K562 (cell line): ENCODE measurements around the gene VPS11. TPM values are rescaled to one million over a fixed set of nuclear protein-coding genes. Genes with fewer than 3 reads are reported as not detected.

Experiments
- FOXJ2 ChIP-seq: fragments of 200-800 bp; sonication (Bioruptor generic); IDR thresholded peaks from 2 replicates; pipeline ENCODE4 v1.6.1; 2016; ENCODE audit warnings: missing genetic modification characterization, missing compliant biosample characterization
- HDAC1 ChIP-seq, 2 experiments: fragments of 450-650 bp; IDR thresholded peaks; 2 replicates each; pipeline ENCODE4 v1.6.1; 2016 to 2017; ENCODE audit warnings: inconsistent platforms in 1 of 2, mild to moderate bottlenecking in 1 of 2, moderate library complexity in 1 of 2
- PURB ChIP-seq: sonication (generic); formaldehyde crosslinking; IDR thresholded peaks from 2 replicates; pipeline ENCODE4 v1.9.0; 2021; ENCODE audit warnings: low read depth, mild to moderate bottlenecking, missing genetic modification reagents
- RHOXF2B ChIP-seq: fragments of 250-450 bp; sonication (Bioruptor Pico); conservative IDR thresholded peaks from 2 replicates; pipeline ENCODE4 v1.5.1; 2021
- SIRT6 ChIP-seq: IDR thresholded peaks from one replicate; pipeline ENCODE4 v1.6.1; 2012; ENCODE audit warnings: low read depth, mild to moderate bottlenecking, control low read depth, inconsistent platforms, low read length, moderate library complexity
- SMAD2 ChIP-seq: fragments of 150-350 bp; IDR thresholded peaks from 2 replicates; pipeline ENCODE4 v1.6.1; 2014; ENCODE audit warnings: low read depth, mild to moderate bottlenecking, low read length
- SP2 ChIP-seq: IDR thresholded peaks from 2 replicates; pipeline ENCODE4 v1.6.1; 2011; ENCODE audit warnings: mild to moderate bottlenecking, low read depth, low read length, moderate library complexity; ENCODE audit not compliant: poor library complexity, severe bottlenecking; ENCODE audit errors: extremely low read depth
- ZC3H8 ChIP-seq: fragments of 450-650 bp; IDR thresholded peaks from 2 replicates; pipeline ENCODE4 v1.6.1; 2017
- ZNF57 ChIP-seq: fragments of 450-650 bp; formaldehyde crosslinking; IDR thresholded peaks from 2 replicates; pipeline ENCODE4 v1.4.0; 2020; ENCODE audit warnings: mild to moderate bottlenecking, moderate library complexity
- polyA plus RNA-seq, 8 experiments: library from polyadenylated mRNA; depleted of rRNA in 4 of 8; stranded (reverse) in 5 of 8; unstranded in 3 of 8; fragments of >200 nt; fragmentation: Nextera tagmentation in 2 of 8; fragmentation: Illumina TruSeq in 1 of 8; extraction: Ambion mirVana in 2 of 8; extraction: Trizol in 1 of 8; gene quantifications; 2 replicates each; pipeline versions ENCODE4 v1.2.1 to v1.2.3, GENCODE V29; 2011 to 2014; ENCODE audit warnings: inconsistent platforms in 1 of 8, missing spikeins in 1 of 8
- total RNA-seq, 7 experiments: library from RNA; depleted of rRNA in 6 of 7; stranded (reverse); fragments of >200 nt in 6 of 7; fragmentation: Illumina TruSeq in 2 of 7; extraction: Trizol in 2 of 7; gene quantifications; 2 replicates each; pipeline versions ENCODE4 v1.2.1 to v1.2.3, GENCODE V29; 2011 to 2021; ENCODE audit warnings: low replicate concordance in 1 of 7
- TF ChIP-seq, protein P1 (sequence below), 2 experiments: fragments of 450-650 bp in 1 of 2; sonication (generic) in 1 of 2; formaldehyde crosslinking in 1 of 2; IDR thresholded peaks; 2 replicates each; pipeline versions ENCODE4 v1.7.1 to v1.9.0; 2016 to 2022; ENCODE audit warnings: inconsistent platforms in 1 of 2, mild to moderate bottlenecking in 1 of 2, missing genetic modification reagents in 1 of 2
- TF ChIP-seq, protein P2 (sequence below): sonication (generic); formaldehyde crosslinking; IDR thresholded peaks from 2 replicates; pipeline ENCODE4 v1.8.0; 2022; ENCODE audit warnings: missing genetic modification reagents, mild to moderate bottlenecking, moderate library complexity, borderline replicate concordance
- TF ChIP-seq, protein P3 (sequence below): fragments of 450-650 bp; formaldehyde crosslinking; IDR thresholded peaks from 2 replicates; pipeline ENCODE4 v1.4.0; 2022; ENCODE audit warnings: mild to moderate bottlenecking, moderate library complexity
- TF ChIP-seq, protein P4 (sequence below): sonication (generic); formaldehyde crosslinking; IDR thresholded peaks from 2 replicates; pipeline ENCODE4 v1.9.0; 2022; ENCODE audit warnings: mild to moderate bottlenecking, missing genetic modification reagents

Gene VPS11
- total and polyA plus RNA-seq, 9 of the 15 experiments (the other 6 are each of a cell fraction or from before 2014, with no cell fraction given) = 14.1 to 35.5 (median 27.5) TPM

DNA sequence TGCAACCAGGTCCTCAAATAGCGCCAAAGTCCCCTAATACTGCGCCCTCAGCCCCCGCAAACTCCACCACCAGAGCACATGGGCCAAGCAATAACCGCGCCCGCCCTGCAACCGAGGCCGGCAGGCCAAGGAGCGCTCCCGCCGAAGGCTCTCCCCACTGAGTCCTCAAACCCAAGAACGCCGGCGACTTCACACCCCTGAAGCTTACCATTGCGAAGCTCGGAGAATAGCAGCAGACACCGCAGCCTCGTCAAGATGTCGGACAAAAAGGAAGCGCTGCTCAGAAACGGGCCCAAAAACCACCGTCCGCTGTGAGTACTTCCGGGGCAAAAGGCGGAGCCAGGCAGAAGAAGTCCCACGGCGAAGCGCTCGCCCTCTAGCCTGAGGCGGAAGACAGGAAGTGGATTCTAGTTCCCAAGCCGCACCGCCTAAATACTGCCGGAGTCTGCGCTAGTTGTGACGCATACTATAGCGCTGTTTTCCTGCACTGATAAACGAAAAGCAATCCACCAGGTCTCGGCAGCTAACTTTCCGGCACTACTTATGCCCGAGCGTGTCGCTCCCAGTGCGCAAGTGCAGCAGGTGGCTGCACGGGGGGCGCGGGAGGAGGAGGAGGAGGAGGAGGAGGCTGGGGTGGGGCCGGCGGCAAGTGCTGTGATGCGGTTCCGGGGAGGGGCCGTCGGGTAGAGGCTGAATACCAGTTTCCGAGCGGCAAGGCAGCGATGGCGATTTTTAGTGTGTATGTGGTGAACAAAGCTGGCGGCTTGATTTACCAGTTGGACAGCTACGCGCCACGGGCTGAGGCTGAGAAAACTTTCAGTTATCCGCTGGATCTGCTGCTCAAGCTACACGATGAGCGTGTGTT is 49.3 kb upstream of the VPS11 start, which contains the start of the genes RPS25 and TRAPPC4 (continued):
- TF ChIP-seq, protein P1, sequence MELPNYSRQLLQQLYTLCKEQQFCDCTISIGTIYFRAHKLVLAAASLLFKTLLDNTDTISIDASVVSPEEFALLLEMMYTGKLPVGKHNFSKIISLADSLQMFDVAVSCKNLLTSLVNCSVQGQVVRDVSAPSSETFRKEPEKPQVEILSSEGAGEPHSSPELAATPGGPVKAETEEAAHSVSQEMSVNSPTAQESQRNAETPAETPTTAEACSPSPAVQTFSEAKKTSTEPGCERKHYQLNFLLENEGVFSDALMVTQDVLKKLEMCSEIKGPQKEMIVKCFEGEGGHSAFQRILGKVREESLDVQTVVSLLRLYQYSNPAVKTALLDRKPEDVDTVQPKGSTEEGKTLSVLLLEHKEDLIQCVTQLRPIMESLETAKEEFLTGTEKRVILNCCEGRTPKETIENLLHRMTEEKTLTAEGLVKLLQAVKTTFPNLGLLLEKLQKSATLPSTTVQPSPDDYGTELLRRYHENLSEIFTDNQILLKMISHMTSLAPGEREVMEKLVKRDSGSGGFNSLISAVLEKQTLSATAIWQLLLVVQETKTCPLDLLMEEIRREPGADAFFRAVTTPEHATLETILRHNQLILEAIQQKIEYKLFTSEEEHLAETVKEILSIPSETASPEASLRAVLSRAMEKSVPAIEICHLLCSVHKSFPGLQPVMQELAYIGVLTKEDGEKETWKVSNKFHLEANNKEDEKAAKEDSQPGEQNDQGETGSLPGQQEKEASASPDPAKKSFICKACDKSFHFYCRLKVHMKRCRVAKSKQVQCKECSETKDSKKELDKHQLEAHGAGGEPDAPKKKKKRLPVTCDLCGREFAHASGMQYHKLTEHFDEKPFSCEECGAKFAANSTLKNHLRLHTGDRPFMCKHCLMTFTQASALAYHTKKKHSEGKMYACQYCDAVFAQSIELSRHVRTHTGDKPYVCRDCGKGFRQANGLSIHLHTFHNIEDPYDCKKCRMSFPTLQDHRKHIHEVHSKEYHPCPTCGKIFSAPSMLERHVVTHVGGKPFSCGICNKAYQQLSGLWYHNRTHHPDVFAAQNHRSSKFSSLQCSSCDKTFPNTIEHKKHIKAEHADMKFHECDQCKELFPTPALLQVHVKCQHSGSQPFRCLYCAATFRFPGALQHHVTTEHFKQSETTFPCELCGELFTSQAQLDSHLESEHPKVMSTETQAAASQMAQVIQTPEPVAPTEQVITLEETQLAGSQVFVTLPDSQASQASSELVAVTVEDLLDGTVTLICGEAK (IDR thresholded peaks at IDR 0.05) = peak; percentile 99
- TF ChIP-seq, protein P1 (CRISPR knock-in tag; IDR thresholded peaks at IDR 0.05) = no peak
- TF ChIP-seq, protein P2, sequence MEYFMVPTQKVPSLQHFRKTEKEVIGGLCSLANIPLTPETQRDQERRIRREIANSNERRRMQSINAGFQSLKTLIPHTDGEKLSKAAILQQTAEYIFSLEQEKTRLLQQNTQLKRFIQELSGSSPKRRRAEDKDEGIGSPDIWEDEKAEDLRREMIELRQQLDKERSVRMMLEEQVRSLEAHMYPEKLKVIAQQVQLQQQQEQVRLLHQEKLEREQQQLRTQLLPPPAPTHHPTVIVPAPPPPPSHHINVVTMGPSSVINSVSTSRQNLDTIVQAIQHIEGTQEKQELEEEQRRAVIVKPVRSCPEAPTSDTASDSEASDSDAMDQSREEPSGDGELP (CRISPR knock-in tag) = peak; percentile 88
- no peak for TF ChIP-seq SMAD2
- 0 out of 2 replicates have a peak, but pooled peaks have one; percentile 43 for TF ChIP-seq RHOXF2B (CRISPR knock-in tag)
- peak in 1 of 2 experiments; percentile 82; a peak in 2 of 4 replicates for TF ChIP-seq HDAC1 (IDR thresholded peaks at IDR 0.05)
- TF ChIP-seq, protein P3, sequence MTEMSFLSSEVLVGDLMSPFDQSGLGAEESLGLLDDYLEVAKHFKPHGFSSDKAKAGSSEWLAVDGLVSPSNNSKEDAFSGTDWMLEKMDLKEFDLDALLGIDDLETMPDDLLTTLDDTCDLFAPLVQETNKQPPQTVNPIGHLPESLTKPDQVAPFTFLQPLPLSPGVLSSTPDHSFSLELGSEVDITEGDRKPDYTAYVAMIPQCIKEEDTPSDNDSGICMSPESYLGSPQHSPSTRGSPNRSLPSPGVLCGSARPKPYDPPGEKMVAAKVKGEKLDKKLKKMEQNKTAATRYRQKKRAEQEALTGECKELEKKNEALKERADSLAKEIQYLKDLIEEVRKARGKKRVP (CRISPR knock-in tag) = no peak; the same call in 1 of the 2 replicates
- no peak for TF ChIP-seq PURB
- no peak for TF ChIP-seq ZNF57 (CRISPR knock-in tag)
- no peak for TF ChIP-seq SIRT6
- no peak for TF ChIP-seq SP2
- TF ChIP-seq ZC3H8 = no peak
- TF ChIP-seq, protein P4, sequence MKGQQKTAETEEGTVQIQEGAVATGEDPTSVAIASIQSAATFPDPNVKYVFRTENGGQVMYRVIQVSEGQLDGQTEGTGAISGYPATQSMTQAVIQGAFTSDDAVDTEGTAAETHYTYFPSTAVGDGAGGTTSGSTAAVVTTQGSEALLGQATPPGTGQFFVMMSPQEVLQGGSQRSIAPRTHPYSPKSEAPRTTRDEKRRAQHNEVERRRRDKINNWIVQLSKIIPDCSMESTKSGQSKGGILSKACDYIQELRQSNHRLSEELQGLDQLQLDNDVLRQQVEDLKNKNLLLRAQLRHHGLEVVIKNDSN (CRISPR knock-in tag) = peak; percentile 48
- TF ChIP-seq FOXJ2 (tag) = peak; percentile 46; the same call in 1 of the 2 replicates
